K562 (cell line): ENCODE results near the gene FBN1.

Source experiments
- BRD4 ChIP-seq: fragments of 200-600 bp; sonication (generic); IDR thresholded peaks from 2 replicates; pipeline ENCODE4 v1.6.1; 2017; ENCODE audit warnings: inconsistent platforms
- CHD1 ChIP-seq: fragments of 200-600 bp; sonication (generic); IDR thresholded peaks from one replicate; pipeline ENCODE4 v1.6.1; 2012; ENCODE audit warnings: mild to moderate bottlenecking, moderate library complexity, low read length, inconsistent platforms
- HNRNPUL1 ChIP-seq: fragments of 200-400 bp; formaldehyde crosslinking; IDR thresholded peaks from 2 replicates; pipeline ENCODE4 v1.6.1; 2017; ENCODE audit warnings: low read length
- KLF13 ChIP-seq: fragments of 450-650 bp; IDR thresholded peaks from 2 replicates; pipeline ENCODE4 v1.6.1; 2016; ENCODE audit warnings: missing genetic modification characterization, low read depth, mild to moderate bottlenecking, missing compliant biosample characterization, moderate library complexity, borderline replicate concordance
- MAZ ChIP-seq, 2 experiments: fragments of 450-650 bp in 1 of 2; sonication (generic) in 1 of 2; formaldehyde crosslinking; IDR thresholded peaks in 1 of 2; conservative IDR thresholded peaks in 1 of 2; 2 replicates each; pipeline versions ENCODE4 v1.4.0 to v1.5.0; 2020; ENCODE audit warnings: mild to moderate bottlenecking in 1 of 2, missing genetic modification reagents in 1 of 2
- NR3C1 ChIP-seq: sonication (generic); formaldehyde crosslinking; IDR thresholded peaks from 2 replicates; pipeline ENCODE4 v1.8.1; 2022; ENCODE audit warnings: missing genetic modification reagents
- PCBP2 ChIP-seq: fragments of 200-400 bp; formaldehyde crosslinking; IDR thresholded peaks from 2 replicates; pipeline ENCODE4 v1.6.1; 2018; ENCODE audit warnings: low read length, low read depth, mild to moderate bottlenecking, moderate library complexity; ENCODE audit not compliant: poor library complexity, severe bottlenecking
- PHF21A ChIP-seq: fragments of 450-650 bp; IDR thresholded peaks from 2 replicates; pipeline ENCODE4 v1.6.1; 2017; ENCODE audit warnings: low read depth, borderline replicate concordance
- POLR2A ChIP-seq: fragments of 450-650 bp; conservative IDR thresholded peaks from 2 replicates; pipeline ENCODE4 v1.6.1; 2016
- POLR3G ChIP-seq: IDR thresholded peaks from 2 replicates; pipeline ENCODE4 v1.6.1; 2011; ENCODE audit not compliant: insufficient read length, insufficient replicate concordance; ENCODE audit errors: extremely low read depth
- ZBED1 ChIP-seq: IDR thresholded peaks from 2 replicates; pipeline ENCODE4 v1.6.1; 2014
- TF ChIP-seq, protein P1 (sequence below), 2 experiments: IDR thresholded peaks; 2 replicates each; pipeline ENCODE4 v1.6.1; 2011; ENCODE audit warnings: borderline replicate concordance in 1 of 2, control low read depth in 1 of 2, low read depth in 1 of 2, low read length in 1 of 2, mild to moderate bottlenecking in 1 of 2, mixed read lengths in 1 of 2, moderate library complexity in 1 of 2; ENCODE audit not compliant: insufficient read depth in 1 of 2, insufficient read length in 1 of 2, poor library complexity in 1 of 2, severe bottlenecking in 1 of 2; ENCODE audit errors: extremely low read depth in 1 of 2
- TF ChIP-seq, protein P2 (sequence below), 3 experiments: IDR thresholded peaks in 2 of 3; conservative IDR thresholded peaks in 1 of 3; 2 replicates each; pipeline ENCODE4 v1.5.1; 2011 to 2012; ENCODE audit warnings: low read length in 3 of 3, mild to moderate bottlenecking in 3 of 3, control low read depth in 2 of 3, improper control_type of control experiment in 1 of 3, inconsistent platforms in 1 of 3, low read depth in 1 of 3, mixed read lengths in 1 of 3, moderate library complexity in 1 of 3; ENCODE audit not compliant: insufficient read depth in 2 of 3

DNA sequence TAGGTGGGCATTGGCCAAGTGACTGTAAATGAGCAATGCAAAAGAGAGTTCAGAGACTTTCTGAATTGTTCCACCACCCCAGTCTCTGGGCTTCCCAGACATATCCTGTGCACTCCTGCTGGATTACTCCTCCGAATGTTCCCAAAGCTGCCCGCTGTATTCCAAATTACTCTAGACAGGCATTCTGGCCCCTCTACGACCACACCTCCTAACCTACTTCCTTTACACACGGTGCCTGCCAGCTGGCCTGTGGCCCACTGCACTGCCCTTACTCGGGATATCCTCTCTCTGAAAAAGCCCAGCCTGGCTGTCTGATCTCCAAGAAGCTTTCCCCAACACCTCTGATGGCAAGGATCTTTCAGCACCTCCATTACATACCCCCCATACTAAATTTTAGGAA lies 247.7 kb downstream of the FBN1 start:
- TF ChIP-seq HNRNPUL1 (no peak), POLR3G (no peak), BRD4 (no peak), ZBED1 (no peak), MAZ (CRISPR knock-in tag; conservative IDR thresholded peaks at IDR 0.05 in 1 of 2, IDR thresholded peaks at IDR 0.05 in 1 of 2) (no peak), KLF13 (tag) (no peak), POLR2A (no peak), NR3C1 (CRISPR knock-in tag) (no peak), CHD1 (no peak), PHF21A (no peak), PCBP2 (no peak)
- TF ChIP-seq, protein P1, sequence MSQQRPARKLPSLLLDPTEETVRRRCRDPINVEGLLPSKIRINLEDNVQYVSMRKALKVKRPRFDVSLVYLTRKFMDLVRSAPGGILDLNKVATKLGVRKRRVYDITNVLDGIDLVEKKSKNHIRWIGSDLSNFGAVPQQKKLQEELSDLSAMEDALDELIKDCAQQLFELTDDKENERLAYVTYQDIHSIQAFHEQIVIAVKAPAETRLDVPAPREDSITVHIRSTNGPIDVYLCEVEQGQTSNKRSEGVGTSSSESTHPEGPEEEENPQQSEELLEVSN (IDR thresholded peaks at IDR 0.05; ENCODE audit: borderline replicate concordance in 1 of 2, extremely low read depth in 1 of 2, insufficient read depth in 1 of 2, insufficient read length in 1 of 2, low read depth in 1 of 2, low read length in 1 of 2, poor library complexity in 1 of 2, severe bottlenecking in 1 of 2): no peak
- TF ChIP-seq, protein P2, sequence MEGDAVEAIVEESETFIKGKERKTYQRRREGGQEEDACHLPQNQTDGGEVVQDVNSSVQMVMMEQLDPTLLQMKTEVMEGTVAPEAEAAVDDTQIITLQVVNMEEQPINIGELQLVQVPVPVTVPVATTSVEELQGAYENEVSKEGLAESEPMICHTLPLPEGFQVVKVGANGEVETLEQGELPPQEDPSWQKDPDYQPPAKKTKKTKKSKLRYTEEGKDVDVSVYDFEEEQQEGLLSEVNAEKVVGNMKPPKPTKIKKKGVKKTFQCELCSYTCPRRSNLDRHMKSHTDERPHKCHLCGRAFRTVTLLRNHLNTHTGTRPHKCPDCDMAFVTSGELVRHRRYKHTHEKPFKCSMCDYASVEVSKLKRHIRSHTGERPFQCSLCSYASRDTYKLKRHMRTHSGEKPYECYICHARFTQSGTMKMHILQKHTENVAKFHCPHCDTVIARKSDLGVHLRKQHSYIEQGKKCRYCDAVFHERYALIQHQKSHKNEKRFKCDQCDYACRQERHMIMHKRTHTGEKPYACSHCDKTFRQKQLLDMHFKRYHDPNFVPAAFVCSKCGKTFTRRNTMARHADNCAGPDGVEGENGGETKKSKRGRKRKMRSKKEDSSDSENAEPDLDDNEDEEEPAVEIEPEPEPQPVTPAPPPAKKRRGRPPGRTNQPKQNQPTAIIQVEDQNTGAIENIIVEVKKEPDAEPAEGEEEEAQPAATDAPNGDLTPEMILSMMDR (IDR thresholded peaks at IDR 0.05 in 2 of 3, conservative IDR thresholded peaks at IDR 0.05 in 1 of 3; ENCODE audit: insufficient read depth in 2 of 3, low read depth in 1 of 3, low read length in 3 of 3): no peak
